Measurements from ENCODE around the gene EPB41L4B.

DNA sequence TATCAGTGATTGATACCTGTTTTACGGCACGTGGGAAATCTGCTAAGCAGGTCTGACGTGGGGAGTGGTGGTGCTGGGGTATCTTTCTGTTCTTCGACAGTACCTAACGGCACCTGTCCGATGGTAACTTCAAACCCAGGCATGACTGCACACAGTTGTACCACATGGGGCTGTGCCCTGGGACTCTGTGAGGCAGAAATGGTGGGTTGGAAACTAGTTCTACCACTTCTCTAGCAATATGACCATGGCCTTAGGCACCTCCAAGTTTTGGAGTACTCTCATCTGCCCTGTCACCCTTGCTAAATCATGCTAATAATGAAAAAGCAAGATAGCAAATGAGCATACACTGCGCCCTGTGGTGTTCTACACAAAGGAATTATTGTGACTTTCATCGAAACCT is 30.9 kb downstream of the EPB41L4B start:
- TF ChIP-seq, protein P1, sequence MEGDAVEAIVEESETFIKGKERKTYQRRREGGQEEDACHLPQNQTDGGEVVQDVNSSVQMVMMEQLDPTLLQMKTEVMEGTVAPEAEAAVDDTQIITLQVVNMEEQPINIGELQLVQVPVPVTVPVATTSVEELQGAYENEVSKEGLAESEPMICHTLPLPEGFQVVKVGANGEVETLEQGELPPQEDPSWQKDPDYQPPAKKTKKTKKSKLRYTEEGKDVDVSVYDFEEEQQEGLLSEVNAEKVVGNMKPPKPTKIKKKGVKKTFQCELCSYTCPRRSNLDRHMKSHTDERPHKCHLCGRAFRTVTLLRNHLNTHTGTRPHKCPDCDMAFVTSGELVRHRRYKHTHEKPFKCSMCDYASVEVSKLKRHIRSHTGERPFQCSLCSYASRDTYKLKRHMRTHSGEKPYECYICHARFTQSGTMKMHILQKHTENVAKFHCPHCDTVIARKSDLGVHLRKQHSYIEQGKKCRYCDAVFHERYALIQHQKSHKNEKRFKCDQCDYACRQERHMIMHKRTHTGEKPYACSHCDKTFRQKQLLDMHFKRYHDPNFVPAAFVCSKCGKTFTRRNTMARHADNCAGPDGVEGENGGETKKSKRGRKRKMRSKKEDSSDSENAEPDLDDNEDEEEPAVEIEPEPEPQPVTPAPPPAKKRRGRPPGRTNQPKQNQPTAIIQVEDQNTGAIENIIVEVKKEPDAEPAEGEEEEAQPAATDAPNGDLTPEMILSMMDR (conservative IDR thresholded peaks at IDR 0.05 in 1 of 2, IDR thresholded peaks at IDR 0.05 in 1 of 2; ENCODE audit: low read depth in 1 of 2, low read length in 2 of 2), result no peak
- TF ChIP-seq EZH2 (IDR thresholded peaks at IDR 0.05; ENCODE audit: low read length, missing control alignments), result no peak
